HepG2 (cell line): Measurements from ENCODE around the gene TBC1D10A. TPM values are rescaled to one million over a fixed set of nuclear protein-coding genes. Genes with fewer than 3 reads are reported as not detected.

ENCODE experiments used
- ATAC-seq: fragments of 200-7000 bp; cut with Tn5 transposase; 3 replicates; pipeline ENCODE4 v1.9.1; 2020; ENCODE audit warnings: mild to moderate bottlenecking, moderate library complexity
- BruUV-seq: library from RNA; stranded (reverse); fragments of 400-500 nt; replicated peaks from 2 replicates; lab custom pipeline; 2021; lab: Mats Ljungman, UMichigan
- CTCF ChIA-PET: fragments of 300-600 bp; formaldehyde crosslinking; extraction: SDS; loops from one replicate; lab custom pipeline; 2021; ENCODE audit warnings: low total read pairs, inconsistent platforms, low intra/inter-chr PET ratio; lab: Yijun Ruan, JAX
- POLR2A ChIA-PET: fragments of 350-600 bp; sonication (Branson Sonifier 250); formaldehyde crosslinking; loops from one replicate; lab custom pipeline; 2020; ENCODE audit warnings: antibody characterized with exemption, inconsistent platforms; lab: Yijun Ruan, JAX
- DNase-seq: peaks from one replicate; pipeline ENCODE4 v3.0.0-alpha.2; 2015; ENCODE audit warnings: low spot score
- FAIRE-seq: peaks from 3 replicates; lab custom pipeline; 2011; peaks lifted over from hg19 to GRCh38; lab: Jason Lieb, UNC
- H2AFZ ChIP-seq: one replicate; pipeline ENCODE4 v1.6.1; 2011; ENCODE audit warnings: low read length, inconsistent platforms
- H3K27ac ChIP-seq: fragments of 300-600 bp; 3 replicates; pipeline ENCODE4 v1.8.0; 2011; ENCODE audit warnings: mixed run types, mild to moderate bottlenecking, mixed read lengths, low read length, inconsistent platforms; ENCODE audit not compliant: insufficient read depth; ENCODE audit errors: extremely low read length
- H3K27me3 ChIP-seq, 2 experiments: fragments of 200-600 bp in 1 of 2; 2 replicates in 1 of 2; 3 replicates in 1 of 2; pipeline versions ENCODE4 v1.6.0 to v1.8.0; 2011; ENCODE audit warnings: low read length in 2 of 2, mild to moderate bottlenecking in 2 of 2, moderate library complexity in 2 of 2, inconsistent platforms in 1 of 2; ENCODE audit not compliant: insufficient read depth in 2 of 2, control insufficient read depth in 1 of 2
- H3K36me3 ChIP-seq, 2 experiments: fragments of 200-600 bp in 1 of 2; replicated peaks in 1 of 2; 2 replicates in 1 of 2; 3 replicates in 1 of 2; pipeline versions ENCODE4 v1.5.1 to v1.8.0; 2011; ENCODE audit warnings: low read length in 2 of 2, inconsistent platforms in 1 of 2; ENCODE audit not compliant: insufficient read depth in 2 of 2, control insufficient read depth in 1 of 2
- H3K4me1 ChIP-seq: 2 replicates; pipeline ENCODE4 v1.5.1; 2012; ENCODE audit warnings: low read length, inconsistent platforms; ENCODE audit not compliant: insufficient read depth
- H3K4me2 ChIP-seq: 2 replicates; pipeline ENCODE4 v1.6.0; 2011; ENCODE audit warnings: low read depth, low read length, inconsistent platforms
- H3K4me3 ChIP-seq, 3 experiments: fragments of 200-600 bp in 1 of 3; sonication (generic), shearing (Covaris generic) in 1 of 3; replicated peaks in 1 of 3; 2 replicates each; pipeline ENCODE4 v1.5.1; 2011 to 2016; ENCODE audit warnings: low read length in 3 of 3, inconsistent platforms in 2 of 3, low read depth in 2 of 3, mild to moderate bottlenecking in 2 of 3, control low read depth in 1 of 3, mixed read lengths in 1 of 3; ENCODE audit not compliant: insufficient read depth in 1 of 3
- H3K79me2 ChIP-seq: one replicate; pipeline ENCODE4 v1.6.1; 2011; ENCODE audit warnings: low read length, inconsistent platforms; ENCODE audit not compliant: insufficient read depth
- H3K9ac ChIP-seq: 2 replicates; pipeline ENCODE4 v1.6.0; 2011; ENCODE audit warnings: mild to moderate bottlenecking, low read depth, low read length, inconsistent platforms; ENCODE audit not compliant: insufficient read depth
- H3K9me3 ChIP-seq: 2 replicates; pipeline ENCODE4 v1.5.1; 2012; ENCODE audit warnings: mild to moderate bottlenecking, low read length
- H4K20me1 ChIP-seq: 2 replicates; pipeline ENCODE4 v1.6.0; 2011; ENCODE audit warnings: inconsistent platforms, mild to moderate bottlenecking, low read length, moderate library complexity; ENCODE audit not compliant: insufficient read depth
- AGO2 ChIP-seq: fragments of 200-400 bp; formaldehyde crosslinking; optimal IDR thresholded peaks from 2 replicates; pipeline ENCODE3; 2017; ENCODE audit warnings: mild to moderate bottlenecking, low read depth, low read length, moderate library complexity
- CHCHD3 ChIP-seq: sonication (generic); formaldehyde crosslinking; IDR thresholded peaks from 2 replicates; pipeline ENCODE4 v1.8.0; 2022; ENCODE audit warnings: mild to moderate bottlenecking, missing genetic modification reagents, moderate library complexity
- POGZ ChIP-seq: sonication (generic); formaldehyde crosslinking; IDR thresholded peaks from 2 replicates; pipeline ENCODE4 v1.4.0; 2020; ENCODE audit warnings: mild to moderate bottlenecking, missing genetic modification reagents
- RCOR2 ChIP-seq: IDR thresholded peaks from 2 replicates; pipeline ENCODE4 v1.6.1; 2016; ENCODE audit warnings: missing biosample characterization, missing genetic modification reagents
- RELA ChIP-seq: sonication (generic); formaldehyde crosslinking; IDR thresholded peaks from 2 replicates; pipeline ENCODE4 v1.4.0; 2020; ENCODE audit warnings: missing genetic modification reagents
- SMARCC2 ChIP-seq: fragments of 450-650 bp; IDR thresholded peaks from 2 replicates; pipeline ENCODE4 v1.6.1; 2017; ENCODE audit warnings: antibody characterized with exemption, mild to moderate bottlenecking
- ZNF20 ChIP-seq: sonication (generic); formaldehyde crosslinking; IDR thresholded peaks from 2 replicates; pipeline ENCODE4 v1.4.0; 2020; ENCODE audit warnings: mild to moderate bottlenecking, moderate library complexity, missing genetic modification reagents
- ZNF333 ChIP-seq: sonication (generic); formaldehyde crosslinking; IDR thresholded peaks from 2 replicates; pipeline ENCODE4 v1.4.0; 2020; ENCODE audit warnings: mild to moderate bottlenecking, missing genetic modification reagents, borderline replicate concordance
- ZNF431 ChIP-seq: sonication (generic); formaldehyde crosslinking; IDR thresholded peaks from 2 replicates; pipeline ENCODE4 v1.9.0; 2022; ENCODE audit warnings: missing genetic modification reagents, low read depth, mild to moderate bottlenecking, borderline replicate concordance
- ZNF569 ChIP-seq: sonication (generic); formaldehyde crosslinking; IDR thresholded peaks from 2 replicates; pipeline ENCODE4 v1.5.0; 2020; ENCODE audit warnings: mild to moderate bottlenecking, missing genetic modification reagents, moderate library complexity, borderline replicate concordance
- WGBS: methylation state at CpG from one replicate; pipeline ENCODE4 v1.1.6; 2017; ENCODE audit warnings: low lambda C conversion rate; 5-methylcytosine and 5-hydroxymethylcytosine counted together
- in situ Hi-C: cut with HindIII; loops from 2 replicates; pipeline ENCODE4 v1.10.0; 2017; ENCODE audit warnings: low pct_unique_long_range_greater_than_20kb; ENCODE audit not compliant: extremely low pct_ligation_motif_present
- intact Hi-C: fragments of 100-400 bp; cut with micrococcal nuclease; formaldehyde crosslinking; loops from one replicate; pipeline ENCODE4 v1.10.0; 2022; ENCODE audit not compliant: unreplicated experiment
- polyA plus RNA-seq, 8 experiments: library from polyadenylated mRNA; depleted of rRNA in 3 of 8; stranded (reverse) in 7 of 8; unstranded in 1 of 8; fragments of >200 nt; fragmentation: Illumina TruSeq in 4 of 8; extraction: Trizol in 4 of 8; gene quantifications; 2 replicates each; pipeline versions ENCODE4 v1.2.1 to v1.2.3, GENCODE V29; 2011 to 2016; ENCODE audit warnings: low read depth in 4 of 8, missing spikeins in 1 of 8, mixed read lengths in 1 of 8; ENCODE audit not compliant: insufficient read depth in 1 of 8
- total RNA-seq, 5 experiments: library from RNA; depleted of rRNA; stranded (reverse); fragments of >200 nt; fragmentation: Illumina TruSeq; extraction: Trizol; gene quantifications; 2 replicates each; pipeline ENCODE4 v1.2.3, GENCODE V29; 2016; ENCODE audit warnings: low read depth in 1 of 5
- TF ChIP-seq, protein P1 (sequence below): sonication (generic); formaldehyde crosslinking; IDR thresholded peaks from 2 replicates; pipeline ENCODE4 v1.8.0; 2022; ENCODE audit warnings: mild to moderate bottlenecking, missing genetic modification reagents, borderline replicate concordance
- TF ChIP-seq, protein P2 (sequence below), 2 experiments: fragments of 450-650 bp in 1 of 2; sonication (generic) in 1 of 2; formaldehyde crosslinking; IDR thresholded peaks; 2 replicates each; pipeline versions ENCODE4 v1.5.0 to v1.8.0; 2020 to 2022; ENCODE audit warnings: mild to moderate bottlenecking in 1 of 2, missing genetic modification reagents in 1 of 2
- TF ChIP-seq, protein P3 (sequence below): IDR thresholded peaks from 2 replicates; pipeline ENCODE4 v1.6.1; 2016; ENCODE audit warnings: missing biosample characterization, missing genetic modification reagents, low read depth
- TF ChIP-seq, protein P4 (sequence below): sonication (generic); formaldehyde crosslinking; IDR thresholded peaks from 2 replicates; pipeline ENCODE4 v1.9.0; 2022; ENCODE audit warnings: missing genetic modification reagents, mild to moderate bottlenecking, borderline replicate concordance
- TF ChIP-seq, protein P5 (sequence below): sonication (generic); formaldehyde crosslinking; IDR thresholded peaks from 2 replicates; pipeline ENCODE4 v1.8.0; 2022; ENCODE audit warnings: mild to moderate bottlenecking, missing genetic modification reagents, moderate library complexity

The TBC1D10A gene
- total and polyA plus RNA-seq, 2 of the 13 experiments (the other 11 are each of a cell fraction or from before 2014, with no cell fraction given) = 4.2 to 4.9 TPM

DNA sequence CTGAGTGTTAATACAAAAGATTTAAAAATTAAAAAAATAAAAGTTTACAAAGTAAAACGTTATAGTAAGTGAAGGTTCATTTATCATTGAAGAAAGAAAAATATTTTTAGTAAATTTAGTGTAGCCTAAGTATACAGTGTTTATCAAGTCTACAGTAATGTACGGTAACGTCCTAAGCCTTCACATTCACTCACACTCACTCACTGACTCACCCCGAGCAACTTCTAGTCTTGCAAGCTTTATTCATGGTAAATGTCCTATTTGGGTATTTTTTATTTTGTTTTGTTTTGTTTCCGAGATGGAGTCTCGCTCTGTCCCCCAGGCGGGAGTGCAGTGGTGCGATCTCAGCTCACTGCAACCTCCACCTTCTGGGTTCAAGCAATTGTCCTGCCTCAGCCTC lies 46.2 kb downstream of the TBC1D10A start:
- no peak for FAIRE-seq
- Histone ChIP-seq H3K9ac (no peak overlapping the region), H2AFZ (no peak overlapping the region), H4K20me1 (no peaks in the 10 kb centered on the region), H3K36me3 (no peaks in the 10 kb centered on the region), H3K79me2 (no peaks in the 10 kb centered on the region), H3K4me1 (peaks cover 11% of the 10 kb centered on the region; the same call in 1 of the 2 replicates), H3K27ac (no peak overlapping the region), H3K4me3 (no peak overlapping the region), H3K27me3 (peaks cover 1 to 10% of the 10 kb centered on the region in 2 experiments; a peak in 3 of 5 replicates), H3K9me3 (no peaks in the 10 kb centered on the region), H3K4me2 (no peak overlapping the region)
- no peak for DNase-seq
- POLR2A ChIA-PET = no interaction called here
- CTCF ChIA-PET = no interaction called here
- in situ Hi-C loops = no loop called here
- TF ChIP-seq ZNF20 (CRISPR knock-in tag) (no peak), SMARCC2 (no peak), ZNF569 (CRISPR knock-in tag) (no peak), POGZ (CRISPR knock-in tag) (no peak), ZNF333 (CRISPR knock-in tag) (no peak), AGO2 (no peak), CHCHD3 (CRISPR knock-in tag) (no peak), ZNF431 (no peak), RELA (CRISPR knock-in tag) (no peak), RCOR2 (CRISPR knock-in tag) (no peak)
- TF ChIP-seq, protein P1, sequence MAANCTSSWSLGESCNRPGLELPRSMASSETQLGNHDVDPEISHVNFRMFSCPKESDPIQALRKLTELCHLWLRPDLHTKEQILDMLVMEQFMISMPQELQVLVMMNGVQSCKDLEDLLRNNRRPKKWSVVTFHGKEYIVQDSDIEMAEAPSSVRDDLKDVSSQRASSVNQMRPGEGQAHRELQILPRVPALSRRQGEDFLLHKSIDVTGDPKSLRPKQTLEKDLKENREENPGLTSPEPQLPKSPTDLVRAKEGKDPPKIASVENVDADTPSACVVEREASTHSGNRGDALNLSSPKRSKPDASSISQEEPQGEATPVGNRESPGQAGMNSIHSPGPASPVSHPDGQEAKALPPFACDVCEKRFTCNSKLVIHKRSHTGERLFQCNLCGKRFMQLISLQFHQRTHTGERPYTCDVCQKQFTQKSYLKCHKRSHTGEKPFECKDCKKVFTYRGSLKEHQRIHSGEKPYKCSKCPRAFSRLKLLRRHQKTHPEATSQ (CRISPR knock-in tag) = no peak
- TF ChIP-seq, protein P2, sequence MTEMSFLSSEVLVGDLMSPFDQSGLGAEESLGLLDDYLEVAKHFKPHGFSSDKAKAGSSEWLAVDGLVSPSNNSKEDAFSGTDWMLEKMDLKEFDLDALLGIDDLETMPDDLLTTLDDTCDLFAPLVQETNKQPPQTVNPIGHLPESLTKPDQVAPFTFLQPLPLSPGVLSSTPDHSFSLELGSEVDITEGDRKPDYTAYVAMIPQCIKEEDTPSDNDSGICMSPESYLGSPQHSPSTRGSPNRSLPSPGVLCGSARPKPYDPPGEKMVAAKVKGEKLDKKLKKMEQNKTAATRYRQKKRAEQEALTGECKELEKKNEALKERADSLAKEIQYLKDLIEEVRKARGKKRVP (CRISPR knock-in tag; IDR thresholded peaks at IDR 0.05) = no peak
- TF ChIP-seq, protein P3, sequence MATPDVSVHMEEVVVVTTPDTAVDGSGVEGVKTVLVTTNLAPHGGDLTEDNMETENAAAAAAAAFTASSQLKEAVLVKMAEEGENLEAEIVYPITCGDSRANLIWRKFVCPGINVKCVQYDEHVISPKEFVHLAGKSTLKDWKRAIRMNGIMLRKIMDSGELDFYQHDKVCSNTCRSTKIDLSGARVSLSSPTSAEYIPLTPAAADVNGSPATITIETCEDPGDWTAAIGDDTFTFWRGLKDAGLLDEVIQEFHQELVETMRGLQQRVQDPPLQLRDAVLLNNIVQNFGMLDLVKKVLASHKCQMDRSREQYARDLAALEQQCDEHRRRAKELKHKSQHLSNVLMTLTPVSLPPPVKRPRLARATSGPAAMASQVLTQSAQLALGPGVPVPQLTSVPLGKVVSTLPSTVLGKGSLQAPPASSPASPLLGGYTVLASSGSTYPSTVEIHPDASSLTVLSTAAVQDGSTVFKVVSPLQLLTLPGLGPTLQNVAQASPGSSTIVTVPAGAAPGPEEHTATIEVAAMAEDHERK (CRISPR knock-in tag) = no peak
- TF ChIP-seq, protein P4, sequence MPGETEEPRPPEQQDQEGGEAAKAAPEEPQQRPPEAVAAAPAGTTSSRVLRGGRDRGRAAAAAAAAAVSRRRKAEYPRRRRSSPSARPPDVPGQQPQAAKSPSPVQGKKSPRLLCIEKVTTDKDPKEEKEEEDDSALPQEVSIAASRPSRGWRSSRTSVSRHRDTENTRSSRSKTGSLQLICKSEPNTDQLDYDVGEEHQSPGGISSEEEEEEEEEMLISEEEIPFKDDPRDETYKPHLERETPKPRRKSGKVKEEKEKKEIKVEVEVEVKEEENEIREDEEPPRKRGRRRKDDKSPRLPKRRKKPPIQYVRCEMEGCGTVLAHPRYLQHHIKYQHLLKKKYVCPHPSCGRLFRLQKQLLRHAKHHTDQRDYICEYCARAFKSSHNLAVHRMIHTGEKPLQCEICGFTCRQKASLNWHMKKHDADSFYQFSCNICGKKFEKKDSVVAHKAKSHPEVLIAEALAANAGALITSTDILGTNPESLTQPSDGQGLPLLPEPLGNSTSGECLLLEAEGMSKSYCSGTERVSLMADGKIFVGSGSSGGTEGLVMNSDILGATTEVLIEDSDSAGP (CRISPR knock-in tag) = no peak
- TF ChIP-seq, protein P5, sequence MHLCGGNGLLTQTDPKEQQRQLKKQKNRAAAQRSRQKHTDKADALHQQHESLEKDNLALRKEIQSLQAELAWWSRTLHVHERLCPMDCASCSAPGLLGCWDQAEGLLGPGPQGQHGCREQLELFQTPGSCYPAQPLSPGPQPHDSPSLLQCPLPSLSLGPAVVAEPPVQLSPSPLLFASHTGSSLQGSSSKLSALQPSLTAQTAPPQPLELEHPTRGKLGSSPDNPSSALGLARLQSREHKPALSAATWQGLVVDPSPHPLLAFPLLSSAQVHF (CRISPR knock-in tag) = no peak
- no peak for ATAC-seq
- intact Hi-C loops = no loop called here
- BruUV-seq = no TSS peak
- WGBS = 53% methylated on average over 8 of the region's 8 CpGs
